Gastrocnemius medialis (tissue), 4 donors: ENCODE results near the gene TLE1. TPM values are rescaled to one million over a fixed set of nuclear protein-coding genes. Genes with fewer than 3 reads are reported as not detected.
A peak's percentile ranks its signal among the peaks of the same experiment; 100 is the strongest.

Source experiments
- ATAC-seq, 2 donors: fragments of 150-250 bp; one replicate each; pipeline ENCODE4 v1.9.1; 2016
- DNase-seq, 2 donors: peaks; one replicate each; pipeline ENCODE4 v3.0.0-alpha.2; 2019
- H3K27ac ChIP-seq, 4 donors: fragments of 200-600 bp; sonication (generic); 1 replicate in 1 of 4; 2 replicates in 3 of 4; pipeline ENCODE4 v1.5.1; 2016 to 2018; ENCODE audit warnings: mild to moderate bottlenecking in 2 of 4, moderate library complexity in 1 of 4
- H3K27me3 ChIP-seq, 3 donors: fragments of 200-600 bp; sonication (generic) in 2 of 3; 1 replicate in 1 of 3; 2 replicates in 2 of 3; pipeline versions ENCODE4 v1.5.1 to v1.6.0; 2016 to 2019; ENCODE audit warnings: mild to moderate bottlenecking in 1 of 3, moderate library complexity in 1 of 3
- H3K36me3 ChIP-seq, 2 donors: fragments of 200-600 bp; sonication (generic) in 1 of 2; one replicate each; pipeline ENCODE4 v1.5.1; 2017 to 2018
- H3K4me1 ChIP-seq, 2 donors: fragments of 200-600 bp; sonication (generic) in 1 of 2; one replicate each; pipeline ENCODE4 v1.5.1; 2016 to 2017; ENCODE audit warnings: mild to moderate bottlenecking in 2 of 2
- H3K4me3 ChIP-seq, 4 donors: fragments of 200-600 bp; sonication (generic) in 3 of 4; 1 replicate in 1 of 4; 2 replicates in 3 of 4; pipeline ENCODE4 v1.5.1; 2016 to 2019; ENCODE audit warnings: mild to moderate bottlenecking in 2 of 4
- H3K9me3 ChIP-seq, 3 donors: fragments of 200-600 bp; sonication (generic) in 2 of 3; 1 replicate in 1 of 3; 2 replicates in 2 of 3; pipeline ENCODE4 v1.5.1; 2016 to 2019
- POLR2A ChIP-seq, 2 donors: fragments of 450-650 bp; IDR thresholded peaks; one replicate each; pipeline ENCODE4 v1.6.1; 2017; ENCODE audit warnings: antibody characterized with exemption in 2 of 2, mild to moderate bottlenecking in 2 of 2, moderate library complexity in 2 of 2
- in situ Hi-C, 4 donors: fragments of 200-750 bp; cut with MboI; loops; one replicate each; pipeline versions ENCODE4 v1.15.0 to v1.8.0; 2017; ENCODE audit warnings: low sequenced_read_pairs in 4 of 4
- intact Hi-C: fragments of 100-400 bp; cut with DNase I; formaldehyde crosslinking; loops from one replicate; pipeline ENCODE4 v1.15.1; 2023; ENCODE audit warnings: low total_unique reads
- total RNA-seq, 4 donors: library from RNA; depleted of rRNA; stranded (reverse); fragments of >200 nt; gene quantifications; one replicate each; pipeline versions ENCODE4 v1.1.0 to v1.2.3, GENCODE V29; 2016
- TF ChIP-seq, protein P1 (sequence below), 5 experiments: fragments of 450-650 bp in 3 of 5; fragments of 200-600 bp in 2 of 5; sonication (generic) in 2 of 5; IDR thresholded peaks in 4 of 5; conservative IDR thresholded peaks in 1 of 5; 1 replicate in 4 of 5; 2 replicates in 1 of 5; pipeline ENCODE4 v1.5.1; 2016 to 2019; ENCODE audit warnings: antibody characterized with exemption in 5 of 5, mild to moderate bottlenecking in 3 of 5, moderate library complexity in 3 of 5

TLE1 gene
- total RNA-seq, 4 donors from 2014 or later = 32.0 to 159 (median 55.4) TPM

DNA sequence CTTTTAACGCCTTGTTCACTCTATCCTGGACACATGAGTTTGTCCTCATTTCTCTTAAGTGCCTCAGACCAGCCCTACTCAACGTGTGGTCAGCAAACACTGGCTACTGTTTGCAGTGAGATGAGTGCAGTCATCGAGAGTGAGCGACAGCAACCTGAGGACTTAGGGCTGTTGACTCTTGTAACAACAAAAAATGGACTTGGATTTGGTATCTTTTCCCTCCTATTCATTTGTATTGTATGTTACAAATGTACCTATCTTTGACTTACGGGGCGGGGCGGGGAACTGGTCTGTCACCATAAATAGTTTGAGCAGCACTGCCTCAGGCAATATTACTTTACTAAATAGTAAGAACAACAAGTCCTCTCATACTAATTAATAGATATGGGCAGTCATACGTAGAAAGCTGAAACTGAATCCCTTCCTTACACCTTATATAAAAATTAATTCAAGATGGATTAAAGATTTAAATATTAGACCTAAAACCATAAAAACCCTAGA lies 84.1 kb downstream of the TLE1 start:
- H3K27me3 ChIP-seq = no peaks in the 10 kb centered on the region
- DNase-seq = no peak
- peaks cover 0 to 14% of the 10 kb centered on the region in 2 donors for H3K36me3 ChIP-seq
- intact Hi-C loops = no loop called here
- ATAC-seq = no peak
- H3K4me3 ChIP-seq = no peak overlapping the region
- in situ Hi-C loops = no loop called here
- TF ChIP-seq, protein P1, sequence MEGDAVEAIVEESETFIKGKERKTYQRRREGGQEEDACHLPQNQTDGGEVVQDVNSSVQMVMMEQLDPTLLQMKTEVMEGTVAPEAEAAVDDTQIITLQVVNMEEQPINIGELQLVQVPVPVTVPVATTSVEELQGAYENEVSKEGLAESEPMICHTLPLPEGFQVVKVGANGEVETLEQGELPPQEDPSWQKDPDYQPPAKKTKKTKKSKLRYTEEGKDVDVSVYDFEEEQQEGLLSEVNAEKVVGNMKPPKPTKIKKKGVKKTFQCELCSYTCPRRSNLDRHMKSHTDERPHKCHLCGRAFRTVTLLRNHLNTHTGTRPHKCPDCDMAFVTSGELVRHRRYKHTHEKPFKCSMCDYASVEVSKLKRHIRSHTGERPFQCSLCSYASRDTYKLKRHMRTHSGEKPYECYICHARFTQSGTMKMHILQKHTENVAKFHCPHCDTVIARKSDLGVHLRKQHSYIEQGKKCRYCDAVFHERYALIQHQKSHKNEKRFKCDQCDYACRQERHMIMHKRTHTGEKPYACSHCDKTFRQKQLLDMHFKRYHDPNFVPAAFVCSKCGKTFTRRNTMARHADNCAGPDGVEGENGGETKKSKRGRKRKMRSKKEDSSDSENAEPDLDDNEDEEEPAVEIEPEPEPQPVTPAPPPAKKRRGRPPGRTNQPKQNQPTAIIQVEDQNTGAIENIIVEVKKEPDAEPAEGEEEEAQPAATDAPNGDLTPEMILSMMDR (IDR thresholded peaks at IDR 0.05 in 4 of 5, conservative IDR thresholded peaks at IDR 0.05 in 1 of 5) = no peak
- TF ChIP-seq POLR2A (IDR thresholded peaks at IDR 0.05) = no peak
- no peaks in the 10 kb centered on the region for H3K9me3 ChIP-seq
- H3K27ac ChIP-seq = peak overlapping the region in 3 of 4 donors; percentile 38 to 49 (median 40)
- H3K4me1 ChIP-seq = peaks cover 34 to 38% of the 10 kb centered on the region in 2 donors

DNA sequence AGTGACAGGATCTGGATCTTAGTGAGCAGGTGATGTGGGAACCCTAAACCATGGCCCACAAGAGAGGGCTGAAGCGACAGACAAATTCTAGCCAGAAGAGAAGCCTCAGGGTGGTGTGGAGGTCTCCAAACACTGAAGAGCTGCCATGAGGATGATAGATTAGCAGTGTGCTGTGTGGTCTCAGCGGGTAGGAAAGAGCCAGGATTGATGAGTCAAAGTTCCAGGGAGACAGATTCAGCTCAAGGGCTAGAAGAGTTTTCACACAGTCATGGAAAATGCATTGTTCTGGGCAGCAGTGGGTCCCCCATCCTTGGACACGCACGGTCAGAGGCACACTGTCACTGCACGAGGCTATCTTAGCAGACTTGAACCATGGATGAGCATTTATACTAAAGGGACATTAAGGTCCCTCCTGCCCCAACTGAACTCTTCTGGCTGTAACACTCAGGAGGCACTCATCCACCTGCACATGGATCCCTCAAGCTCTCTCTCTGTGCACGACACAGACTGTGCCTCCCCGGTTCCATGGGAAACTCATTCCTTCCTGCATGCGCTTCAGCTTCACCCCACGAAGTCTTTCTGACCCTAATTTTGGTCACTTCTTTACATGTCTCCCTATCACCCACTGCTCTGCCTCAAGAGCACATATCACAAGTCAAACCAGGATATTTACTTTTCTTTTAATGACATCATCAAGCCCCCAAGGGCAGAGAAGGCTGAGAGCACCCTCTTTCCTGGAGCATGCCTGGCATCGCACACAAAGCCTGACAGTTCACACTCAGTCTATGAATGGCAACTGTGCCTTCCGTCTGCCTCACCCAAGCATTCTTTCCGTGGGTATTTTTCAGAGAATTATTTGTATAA lies 84.8 kb downstream of the TLE1 start:
- ATAC-seq (no peak), DNase-seq (no peak)
- Histone ChIP-seq H3K4me3 (no peak overlapping the region), H3K27ac (peak overlapping the region in 3 of 4 donors; percentile 38 to 49 (median 40)), H3K9me3 (no peaks in the 10 kb centered on the region), H3K4me1 (peaks cover 34 to 38% of the 10 kb centered on the region in 2 donors), H3K36me3 (peaks cover 0 to 14% of the 10 kb centered on the region in 2 donors), H3K27me3 (no peaks in the 10 kb centered on the region)
- TF ChIP-seq, protein P1 (IDR thresholded peaks at IDR 0.05 in 4 of 5, conservative IDR thresholded peaks at IDR 0.05 in 1 of 5) = no peak
- no peak for TF ChIP-seq POLR2A (IDR thresholded peaks at IDR 0.05)
- intact Hi-C loops = no loop called here
- in situ Hi-C loops = no loop called here

DNA sequence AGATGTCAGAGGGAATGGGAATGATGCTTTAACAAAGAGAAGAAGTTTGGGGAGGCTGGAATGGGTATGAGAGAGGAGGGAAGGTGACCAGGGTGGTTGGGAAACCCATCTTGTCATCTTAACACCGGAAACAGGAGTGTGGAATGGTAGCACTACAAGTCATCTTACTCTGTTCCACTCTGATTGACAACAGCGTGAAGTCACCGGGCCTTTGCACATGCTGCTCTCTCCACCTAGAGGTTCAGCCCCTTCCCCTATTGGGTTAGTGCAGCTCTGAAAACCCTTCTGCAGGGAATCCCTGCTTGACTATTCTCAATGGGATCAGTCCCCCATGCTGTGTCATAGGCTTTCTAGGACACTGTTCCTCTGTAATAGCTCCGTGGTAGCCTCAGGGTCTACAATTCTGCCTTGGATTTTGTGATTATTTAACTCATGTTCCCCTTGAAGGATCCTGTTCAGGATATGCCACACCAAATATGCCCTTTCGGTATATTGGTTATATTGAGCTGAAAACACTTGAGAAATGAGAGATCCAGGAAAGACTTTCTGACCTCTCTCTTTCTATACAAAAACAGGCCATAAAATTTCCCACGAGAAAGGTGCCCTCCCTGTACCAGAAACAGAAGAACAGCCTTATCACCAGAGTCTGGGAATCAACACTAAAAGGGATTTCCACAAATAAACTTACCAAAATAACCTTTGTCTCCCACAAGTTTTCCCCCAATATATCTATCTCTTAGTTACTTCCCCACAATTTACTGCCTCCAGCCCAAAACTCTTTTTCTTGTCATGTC lies 86.3 kb downstream of the TLE1 start:
- in situ Hi-C loops = no loop called here
- ATAC-seq = no peak
- intact Hi-C loops = no loop called here
- DNase-seq = no peak
- Histone ChIP-seq H3K27ac (peak overlapping the region; percentile 81 to 93 (median 90)), H3K4me1 (peaks cover 38 to 47% of the 10 kb centered on the region in 2 donors), H3K4me3 (no peak overlapping the region), H3K9me3 (no peaks in the 10 kb centered on the region), H3K36me3 (peaks cover 0 to 2% of the 10 kb centered on the region in 2 donors), H3K27me3 (no peaks in the 10 kb centered on the region)
- TF ChIP-seq, protein P1 (IDR thresholded peaks at IDR 0.05 in 4 of 5, conservative IDR thresholded peaks at IDR 0.05 in 1 of 5) = no peak
- no peak for TF ChIP-seq POLR2A (IDR thresholded peaks at IDR 0.05)

DNA sequence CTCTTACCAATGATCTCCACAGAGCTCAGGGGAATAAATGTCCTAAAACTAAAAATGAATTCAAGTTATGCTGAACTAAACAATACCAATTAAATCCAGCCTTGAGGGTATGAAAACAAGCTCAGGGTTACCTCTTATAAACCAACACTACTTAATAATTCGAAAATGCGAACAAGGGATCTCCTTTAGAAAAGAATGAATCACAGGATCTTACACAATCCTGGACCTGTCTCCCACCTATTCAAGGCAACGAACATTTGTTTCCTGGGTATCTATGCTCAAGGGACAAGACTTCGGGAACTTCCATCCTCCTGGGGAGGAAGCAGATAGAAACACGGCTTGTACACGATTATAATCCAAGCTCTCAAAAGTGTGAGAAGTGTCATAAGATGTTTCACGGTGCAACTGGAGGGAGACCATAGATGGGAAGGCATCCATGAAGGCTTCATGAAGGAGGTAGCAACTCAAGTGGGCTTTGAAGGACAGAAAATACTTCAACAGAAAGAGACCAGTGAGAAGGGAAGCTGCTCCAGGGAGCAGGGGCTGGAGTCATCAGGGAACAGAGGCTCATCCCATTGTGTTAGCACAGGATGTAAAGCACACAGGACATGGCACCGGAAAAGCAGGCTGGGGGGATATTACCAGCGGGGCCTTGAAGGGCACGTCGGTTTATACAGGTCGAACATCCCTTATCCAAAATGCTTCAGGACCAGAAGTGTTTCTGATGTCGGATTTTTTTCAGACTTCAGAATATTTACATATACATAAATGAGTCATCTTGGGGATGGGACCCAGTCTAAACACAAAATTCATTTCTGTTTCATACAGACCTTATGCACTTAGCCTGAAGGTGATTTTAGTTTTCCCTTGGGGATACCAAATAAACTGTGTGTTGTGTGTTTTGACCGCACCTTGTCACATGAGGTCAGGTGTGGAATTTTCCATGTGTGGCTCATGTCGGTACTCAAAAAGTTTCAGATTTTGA lies 87.4 kb downstream of the TLE1 start:
- DNase-seq (no peak), ATAC-seq (no peak)
- no peaks in the 10 kb centered on the region for H3K36me3 ChIP-seq
- in situ Hi-C loops = no loop called here
- peak overlapping the region; percentile 81 to 93 (median 90) for H3K27ac ChIP-seq
- no peaks in the 10 kb centered on the region for H3K9me3 ChIP-seq
- H3K27me3 ChIP-seq = no peaks in the 10 kb centered on the region
- TF ChIP-seq POLR2A (IDR thresholded peaks at IDR 0.05) = no peak
- TF ChIP-seq, protein P1 (IDR thresholded peaks at IDR 0.05 in 4 of 5, conservative IDR thresholded peaks at IDR 0.05 in 1 of 5) = no peak
- intact Hi-C loops = no loop called here
- peaks cover 48 to 57% of the 10 kb centered on the region in 2 donors for H3K4me1 ChIP-seq
- no peak overlapping the region for H3K4me3 ChIP-seq
